Breast epithelium (tissue), 3 donors: ENCODE measurements around the gene ZNF814.
"Not testable (repeated sequence)": the region's sequence is repeated elsewhere in the genome, so short reads cannot be mapped to it uniquely, and the experiment has no call there.

Experiments
- CTCF ChIP-seq, 3 donors: fragments of 450-650 bp; IDR thresholded peaks; one replicate each; pipeline ENCODE4 v1.5.1; 2016 to 2017; ENCODE audit warnings: antibody characterized with exemption in 3 of 3, mild to moderate bottlenecking in 3 of 3, moderate library complexity in 3 of 3
- POLR2A ChIP-seq: fragments of 450-650 bp; IDR thresholded peaks from one replicate; pipeline ENCODE4 v1.6.1; 2016; ENCODE audit warnings: antibody characterized with exemption, mild to moderate bottlenecking, moderate library complexity

GRCh38 chr19:57854117-57854516 is 34.7 kb downstream of the ZNF814 start:
- not testable (repeated sequence) for TF ChIP-seq CTCF (IDR thresholded peaks at IDR 0.05); POLR2A
